GM12878 (cell line): ENCODE data around the gene PI4KA. TPM values are rescaled to one million over a fixed set of nuclear protein-coding genes. Genes with fewer than 3 reads are reported as not detected.

ENCODE experiments used
- ATAC-seq: fragments of 200-7000 bp; cut with Tn5 transposase; 3 replicates; pipeline ENCODE4 v1.9.1; 2020; ENCODE audit warnings: mild to moderate bottlenecking, moderate library complexity
- BruUV-seq: library from RNA; stranded (reverse); fragments of 400-500 nt; replicated peaks from 2 replicates; lab custom pipeline; 2021; lab: Mats Ljungman, UMichigan
- CTCF ChIA-PET: fragments of 300-600 bp; sonication (Branson Sonifier 250); formaldehyde crosslinking; extraction: SDS; loops from one replicate; lab custom pipeline; 2021; ENCODE audit warnings: inconsistent platforms; lab: Yijun Ruan, JAX
- POLR2A ChIA-PET: fragments of 350-600 bp; formaldehyde crosslinking; extraction: SDS; loops from one replicate; lab custom pipeline; 2021; ENCODE audit warnings: inconsistent platforms; lab: Charles Lee
- RAD21 ChIA-PET: fragments of 300-600 bp; sonication (Branson Sonifier 250); formaldehyde crosslinking; loops from one replicate; lab custom pipeline; 2023; ENCODE audit warnings: antibody characterized with exemption; ENCODE audit not compliant: unreplicated experiment; lab: Charles Lee
- SMC1A ChIA-PET: fragments of 300-600 bp; sonication (Branson Sonifier 250); formaldehyde crosslinking; loops from one replicate; lab custom pipeline; 2023; ENCODE audit not compliant: unreplicated experiment, uncharacterized antibody; lab: Charles Lee
- DNase-seq: peaks from one replicate; pipeline ENCODE4 v3.0.0-alpha.2; 2011; ENCODE audit warnings: low read depth, low spot score
- FAIRE-seq: peaks from 3 replicates; lab custom pipeline; 2011; peaks lifted over from hg19 to GRCh38; lab: Jason Lieb, UNC
- H2AFZ ChIP-seq: 2 replicates; pipeline ENCODE4 v1.6.0; 2011; ENCODE audit warnings: low read depth, low read length, control low read depth; ENCODE audit not compliant: control insufficient read depth
- H3K27ac ChIP-seq: 2 replicates; pipeline ENCODE4 v1.5.1; 2011; ENCODE audit warnings: control low read depth; ENCODE audit not compliant: control insufficient read depth, insufficient read depth
- H3K27me3 ChIP-seq, 2 experiments: replicated peaks in 1 of 2; 2 replicates each; pipeline versions ENCODE4 v1.6.0 to v1.6.1; 2011; ENCODE audit warnings: low read length in 1 of 2; ENCODE audit not compliant: control insufficient read depth in 2 of 2, insufficient read depth in 2 of 2
- H3K36me3 ChIP-seq, 2 experiments: 2 replicates each; pipeline ENCODE4 v1.5.1; 2011; ENCODE audit warnings: low read length in 1 of 2; ENCODE audit not compliant: control insufficient read depth in 2 of 2, insufficient read depth in 2 of 2
- H3K4me1 ChIP-seq: 2 replicates; pipeline ENCODE4 v1.6.1; 2011; ENCODE audit warnings: mild to moderate bottlenecking, low read length, moderate library complexity, mixed read lengths; ENCODE audit not compliant: control insufficient read depth, insufficient read depth
- H3K4me2 ChIP-seq: 2 replicates; pipeline ENCODE4 v1.6.0; 2011; ENCODE audit warnings: control low read depth; ENCODE audit not compliant: control insufficient read depth, insufficient read depth
- H3K4me3 ChIP-seq: fragments of 200-600 bp; sonication (generic); 2 replicates; pipeline ENCODE4 v1.5.1; 2016
- H3K79me2 ChIP-seq: 2 replicates; pipeline ENCODE4 v1.6.0; 2011; ENCODE audit warnings: low read length; ENCODE audit not compliant: control insufficient read depth, insufficient read depth
- H3K9ac ChIP-seq: 2 replicates; pipeline ENCODE4 v1.8.0; 2011; ENCODE audit warnings: low read length, control low read depth, mixed read lengths; ENCODE audit not compliant: control insufficient read depth, insufficient read depth
- H3K9me3 ChIP-seq: replicated peaks from 3 replicates; pipeline ENCODE4 v1.5.1; 2011; ENCODE audit warnings: mild to moderate bottlenecking, low read length; ENCODE audit not compliant: control insufficient read depth, insufficient read depth
- H4K20me1 ChIP-seq: 2 replicates; pipeline ENCODE4 v1.6.0; 2011; ENCODE audit not compliant: control insufficient read depth, insufficient read depth
- ESRRA ChIP-seq: IDR thresholded peaks from 2 replicates; pipeline ENCODE4 v1.6.1; 2012; ENCODE audit warnings: mild to moderate bottlenecking, low read length, improper control_type of control experiment
- FOXM1 ChIP-seq: IDR thresholded peaks from 2 replicates; pipeline ENCODE4 v1.6.1; 2012; ENCODE audit warnings: low read depth, mild to moderate bottlenecking, inconsistent platforms, low read length, moderate library complexity
- GATAD2B ChIP-seq: fragments of 450-650 bp; conservative IDR thresholded peaks from 2 replicates; pipeline ENCODE4 v1.6.1; 2017; ENCODE audit warnings: low read depth, mild to moderate bottlenecking, moderate library complexity
- NFYA ChIP-seq: IDR thresholded peaks from 2 replicates; pipeline ENCODE4 v1.6.1; 2011; ENCODE audit warnings: low read depth, mild to moderate bottlenecking, low read length, improper control_type of control experiment, borderline replicate concordance
- SMAD5 ChIP-seq: IDR thresholded peaks from 2 replicates; pipeline ENCODE4 v1.6.1; 2016; ENCODE audit warnings: antibody characterized with exemption, low read depth
- SMARCA5 ChIP-seq: fragments of 450-650 bp; IDR thresholded peaks from 2 replicates; pipeline ENCODE4 v1.6.1; 2017; ENCODE audit warnings: mild to moderate bottlenecking
- SPI1 ChIP-seq: IDR thresholded peaks from 2 replicates; pipeline ENCODE4 v1.6.1; 2011; ENCODE audit warnings: low read depth, mild to moderate bottlenecking, low read length, moderate library complexity, borderline replicate concordance; ENCODE audit not compliant: insufficient read depth
- WGBS: methylation state at CpG from one replicate; pipeline ENCODE4 v1.1.6; 2016; ENCODE audit warnings: low lambda C conversion rate; ENCODE audit not compliant: insufficient replicate concordance, insufficient coverage; ENCODE audit errors: missing lambda C conversion rate; 5-methylcytosine and 5-hydroxymethylcytosine counted together
- in situ Hi-C: fragments of 300-500 bp; cut with MboI; formaldehyde crosslinking; loops from 9 replicates; pipeline ENCODE4 v1.14.3; 2018; ENCODE audit warnings: mixed read lengths
- intact Hi-C: fragments of 100-400 bp; cut with micrococcal nuclease; formaldehyde crosslinking; loops from one replicate; pipeline ENCODE4 v1.14.2; 2022; ENCODE audit not compliant: unreplicated experiment
- polyA plus RNA-seq, 11 experiments: library from polyadenylated mRNA; depleted of rRNA in 4 of 11; unstranded in 6 of 11; stranded (reverse) in 5 of 11; fragments of >200 nt; fragmentation: Nextera tagmentation in 4 of 11; fragmentation: Illumina TruSeq in 1 of 11; extraction: Ambion mirVana in 4 of 11; extraction: Trizol in 1 of 11; gene quantifications; 1 replicate in 1 of 11; 2 replicates in 10 of 11; pipeline versions ENCODE4 v1.2.1 to v1.2.3, GENCODE V29; 2011 to 2016; ENCODE audit warnings: inconsistent platforms in 2 of 11, missing spikeins in 2 of 11, low read depth in 1 of 11
- total RNA-seq, 4 experiments: library from RNA; depleted of rRNA in 3 of 4; stranded (reverse); fragments of >200 nt in 3 of 4; fragmentation: Illumina TruSeq in 1 of 4; extraction: Trizol in 1 of 4; gene quantifications; 2 replicates each; pipeline versions ENCODE4 v1.2.1 to v1.2.3, GENCODE V29; 2013 to 2021
- TF ChIP-seq, protein P1 (sequence below): fragments of 450-650 bp; IDR thresholded peaks from 2 replicates; pipeline ENCODE4 v1.6.1; 2018; ENCODE audit warnings: mild to moderate bottlenecking, low read depth, moderate library complexity; ENCODE audit not compliant: partially characterized antibody
- TF ChIP-seq, protein P2 (sequence below): fragments of 450-650 bp; IDR thresholded peaks from 2 replicates; pipeline ENCODE4 v1.6.1; 2017; ENCODE audit warnings: low read depth, mild to moderate bottlenecking, moderate library complexity
- TF ChIP-seq, protein P3 (sequence below): fragments of 450-650 bp; IDR thresholded peaks from 2 replicates; pipeline ENCODE4 v1.6.1; 2016; ENCODE audit warnings: mild to moderate bottlenecking

PI4KA gene
- total and polyA plus RNA-seq, 10 of the 15 experiments (the other 5 are each of a cell fraction or from before 2014, with no cell fraction given): 4.2 to 78.4 (median 42.1) TPM

DNA sequence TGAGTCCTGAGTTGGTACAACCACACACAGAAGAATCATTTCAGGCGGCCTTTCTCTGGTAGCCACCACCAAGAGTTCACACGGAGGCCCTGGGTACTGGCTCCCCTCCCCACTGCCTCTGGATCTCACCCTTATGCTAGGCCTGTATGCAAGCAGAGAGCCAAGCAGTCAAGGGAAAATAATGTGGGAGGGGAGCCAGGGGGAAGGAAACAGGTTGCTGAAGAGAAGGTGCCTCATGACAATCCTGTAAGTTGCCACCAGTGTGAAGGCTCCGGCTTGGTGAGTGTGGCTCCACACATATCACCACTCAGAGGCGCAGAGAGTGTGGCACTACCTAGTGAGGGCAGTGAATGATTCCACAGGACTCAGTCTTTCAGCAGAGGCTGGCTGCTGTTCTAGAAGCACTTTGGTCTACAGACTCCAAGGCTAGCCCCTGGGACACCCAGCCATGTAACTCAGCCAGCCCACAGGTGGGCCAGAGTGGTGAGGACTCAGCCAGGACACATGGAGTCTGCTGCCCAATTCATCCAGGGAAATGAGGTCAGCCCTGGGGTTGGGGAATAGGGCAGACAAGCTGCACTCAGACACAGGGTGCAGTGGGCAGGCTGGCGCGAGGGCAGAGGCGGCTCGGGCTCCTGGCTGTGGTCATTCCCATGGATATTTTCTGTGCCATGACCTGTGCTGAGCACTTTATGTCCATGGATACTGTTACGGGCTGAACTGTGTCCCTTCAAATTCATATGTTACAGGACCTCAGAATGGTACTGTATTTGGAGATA, 133.7 kb downstream of the PI4KA start (continued):
- TF ChIP-seq, protein P1, sequence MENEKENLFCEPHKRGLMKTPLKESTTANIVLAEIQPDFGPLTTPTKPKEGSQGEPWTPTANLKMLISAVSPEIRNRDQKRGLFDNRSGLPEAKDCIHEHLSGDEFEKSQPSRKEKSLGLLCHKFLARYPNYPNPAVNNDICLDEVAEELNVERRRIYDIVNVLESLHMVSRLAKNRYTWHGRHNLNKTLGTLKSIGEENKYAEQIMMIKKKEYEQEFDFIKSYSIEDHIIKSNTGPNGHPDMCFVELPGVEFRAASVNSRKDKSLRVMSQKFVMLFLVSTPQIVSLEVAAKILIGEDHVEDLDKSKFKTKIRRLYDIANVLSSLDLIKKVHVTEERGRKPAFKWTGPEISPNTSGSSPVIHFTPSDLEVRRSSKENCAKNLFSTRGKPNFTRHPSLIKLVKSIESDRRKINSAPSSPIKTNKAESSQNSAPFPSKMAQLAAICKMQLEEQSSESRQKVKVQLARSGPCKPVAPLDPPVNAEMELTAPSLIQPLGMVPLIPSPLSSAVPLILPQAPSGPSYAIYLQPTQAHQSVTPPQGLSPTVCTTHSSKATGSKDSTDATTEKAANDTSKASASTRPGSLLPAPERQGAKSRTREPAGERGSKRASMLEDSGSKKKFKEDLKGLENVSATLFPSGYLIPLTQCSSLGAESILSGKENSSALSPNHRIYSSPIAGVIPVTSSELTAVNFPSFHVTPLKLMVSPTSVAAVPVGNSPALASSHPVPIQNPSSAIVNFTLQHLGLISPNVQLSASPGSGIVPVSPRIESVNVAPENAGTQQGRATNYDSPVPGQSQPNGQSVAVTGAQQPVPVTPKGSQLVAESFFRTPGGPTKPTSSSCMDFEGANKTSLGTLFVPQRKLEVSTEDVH: no peak
- no peak for TF ChIP-seq SMARCA5
- TF ChIP-seq, protein P2, sequence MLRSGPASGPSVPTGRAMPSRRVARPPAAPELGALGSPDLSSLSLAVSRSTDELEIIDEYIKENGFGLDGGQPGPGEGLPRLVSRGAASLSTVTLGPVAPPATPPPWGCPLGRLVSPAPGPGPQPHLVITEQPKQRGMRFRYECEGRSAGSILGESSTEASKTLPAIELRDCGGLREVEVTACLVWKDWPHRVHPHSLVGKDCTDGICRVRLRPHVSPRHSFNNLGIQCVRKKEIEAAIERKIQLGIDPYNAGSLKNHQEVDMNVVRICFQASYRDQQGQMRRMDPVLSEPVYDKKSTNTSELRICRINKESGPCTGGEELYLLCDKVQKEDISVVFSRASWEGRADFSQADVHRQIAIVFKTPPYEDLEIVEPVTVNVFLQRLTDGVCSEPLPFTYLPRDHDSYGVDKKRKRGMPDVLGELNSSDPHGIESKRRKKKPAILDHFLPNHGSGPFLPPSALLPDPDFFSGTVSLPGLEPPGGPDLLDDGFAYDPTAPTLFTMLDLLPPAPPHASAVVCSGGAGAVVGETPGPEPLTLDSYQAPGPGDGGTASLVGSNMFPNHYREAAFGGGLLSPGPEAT: no peak

DNA sequence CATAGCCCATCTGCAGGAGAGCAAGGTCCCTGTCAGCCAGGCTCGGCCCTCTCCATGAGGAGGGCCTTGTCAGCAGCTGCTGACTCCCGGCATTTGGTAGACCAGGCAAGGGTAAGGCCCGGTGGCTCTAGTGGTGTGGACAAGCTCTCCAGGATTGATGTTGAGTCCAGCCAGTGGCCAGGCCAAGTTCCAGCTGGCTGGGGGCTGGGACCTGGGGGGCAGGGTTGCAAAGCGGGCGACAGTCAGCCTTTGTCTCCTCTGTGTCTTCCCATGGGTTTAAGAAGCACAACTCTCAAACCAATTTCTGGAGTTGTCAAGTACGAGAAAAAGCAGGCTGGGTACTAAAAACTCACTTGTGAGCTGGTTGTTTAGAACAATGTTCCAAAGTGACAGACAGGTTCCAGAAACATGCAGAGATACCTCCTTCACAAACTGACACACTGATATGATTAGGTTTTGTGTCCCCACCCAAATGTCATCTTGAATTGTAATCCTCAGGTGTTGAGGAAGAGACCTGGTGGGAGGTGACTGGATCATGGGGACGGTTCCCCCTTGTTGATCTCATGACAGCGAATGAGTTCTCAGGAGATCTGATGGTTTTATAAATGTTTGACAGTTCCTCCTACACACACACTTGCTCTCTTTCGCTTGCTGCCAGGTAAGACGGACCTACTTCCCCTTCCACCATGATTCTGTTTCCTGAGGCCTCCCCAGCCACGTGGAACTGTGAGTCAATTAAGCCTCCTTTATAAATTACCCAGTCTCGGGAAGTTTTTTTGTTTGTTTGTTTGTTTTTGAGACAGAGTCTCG, 137.0 kb downstream of the PI4KA start:
- Histone ChIP-seq H3K4me3 (no peak overlapping the region), H3K4me2 (no peak overlapping the region), H3K9ac (no peak overlapping the region), H2AFZ (no peak overlapping the region), H3K79me2 (no peaks in the 10 kb centered on the region), H3K27ac (no peak overlapping the region), H3K27me3 (no peaks in the 10 kb centered on the region), H4K20me1 (no peaks in the 10 kb centered on the region), H3K36me3 (peaks cover 0 to 3% of the 10 kb centered on the region in 2 experiments; a peak in 2 of 4 replicates), H3K9me3 (no peaks in the 10 kb centered on the region), H3K4me1 (no peaks in the 10 kb centered on the region; the same call in none of the 2 replicates)
- FAIRE-seq (no peak), DNase-seq (no peak), ATAC-seq (no peak)
- SMC1A ChIA-PET: no interaction called here
- CTCF ChIA-PET: interaction anchor here (0.5 to 1.6 kb wide), 2 partner anchors 62 to 394 kb away, joined by 3 to 4 read pairs; no protein-coding TSS in a partner anchor
- POLR2A ChIA-PET: no interaction called here
- WGBS: 77% methylated on average over 13 of the region's 13 CpGs
- TF ChIP-seq GATAD2B (no peak), ESRRA (no peak), SMAD5 (no peak), SPI1 (no peak), NFYA (no peak), FOXM1 (no peak)
- TF ChIP-seq, protein P3, sequence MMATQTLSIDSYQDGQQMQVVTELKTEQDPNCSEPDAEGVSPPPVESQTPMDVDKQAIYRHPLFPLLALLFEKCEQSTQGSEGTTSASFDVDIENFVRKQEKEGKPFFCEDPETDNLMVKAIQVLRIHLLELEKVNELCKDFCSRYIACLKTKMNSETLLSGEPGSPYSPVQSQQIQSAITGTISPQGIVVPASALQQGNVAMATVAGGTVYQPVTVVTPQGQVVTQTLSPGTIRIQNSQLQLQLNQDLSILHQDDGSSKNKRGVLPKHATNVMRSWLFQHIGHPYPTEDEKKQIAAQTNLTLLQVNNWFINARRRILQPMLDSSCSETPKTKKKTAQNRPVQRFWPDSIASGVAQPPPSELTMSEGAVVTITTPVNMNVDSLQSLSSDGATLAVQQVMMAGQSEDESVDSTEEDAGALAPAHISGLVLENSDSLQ: no peak
- RAD21 ChIA-PET: no interaction called here
- BruUV-seq: no TSS peak
- in situ Hi-C loops (no loop called here), intact Hi-C loops (no loop called here)
